Hepatocyte (in vitro differentiated cells): ENCODE measurements around the gene SLITRK6. TPM values are rescaled to one million over a fixed set of nuclear protein-coding genes. Genes with fewer than 3 reads are reported as not detected.
"Not testable (repeated sequence)": the region's sequence is repeated elsewhere in the genome, so short reads cannot be mapped to it uniquely, and the experiment has no call there.

Experiments used
- DNase-seq: peaks from one replicate; pipeline ENCODE4 v3.0.0-alpha.2; 2016; ENCODE audit warnings: low spot score
- H2AFZ ChIP-seq: fragments of 200-600 bp; sonication (generic); 2 replicates; pipeline ENCODE4 v1.6.0; 2016; ENCODE audit warnings: antibody characterized with exemption, mild to moderate bottlenecking
- H3K27ac ChIP-seq: fragments of 200-600 bp; sonication (generic); 2 replicates; pipeline ENCODE4 v1.5.1; 2016; ENCODE audit warnings: mild to moderate bottlenecking
- H3K27me3 ChIP-seq: fragments of 200-600 bp; sonication (generic); 2 replicates; pipeline ENCODE4 v1.6.1; 2016
- H3K36me3 ChIP-seq: fragments of 200-600 bp; sonication (generic); replicated peaks from 2 replicates; pipeline ENCODE4 v1.5.1; 2016; ENCODE audit warnings: low read depth; ENCODE audit not compliant: insufficient read depth
- H3K4me1 ChIP-seq: fragments of 200-600 bp; sonication (generic); 2 replicates; pipeline ENCODE4 v1.5.1; 2016; ENCODE audit warnings: mild to moderate bottlenecking, moderate library complexity; ENCODE audit not compliant: insufficient read depth
- H3K4me2 ChIP-seq: fragments of 200-600 bp; sonication (generic); 2 replicates; pipeline ENCODE4 v1.6.0; 2016
- H3K4me3 ChIP-seq: fragments of 200-600 bp; sonication (generic); 2 replicates; pipeline ENCODE4 v1.5.1; 2016; ENCODE audit warnings: mild to moderate bottlenecking
- H3K79me2 ChIP-seq: fragments of 200-600 bp; sonication (generic); 2 replicates; pipeline ENCODE4 v1.6.0; 2017; ENCODE audit warnings: mild to moderate bottlenecking
- H3K9me2 ChIP-seq: fragments of 200-600 bp; sonication (generic); replicated peaks from 2 replicates; pipeline ENCODE4 v1.6.0; 2017; ENCODE audit warnings: mild to moderate bottlenecking; ENCODE audit not compliant: insufficient read depth
- H3K9me3 ChIP-seq: fragments of 200-600 bp; sonication (generic); 2 replicates; pipeline ENCODE4 v1.5.1; 2016; ENCODE audit warnings: low read depth, mild to moderate bottlenecking
- H4K20me1 ChIP-seq: fragments of 200-600 bp; sonication (generic); 2 replicates; pipeline ENCODE4 v1.6.0; 2016; ENCODE audit warnings: mild to moderate bottlenecking; ENCODE audit not compliant: insufficient read depth, poor library complexity, severe bottlenecking
- EZH2 ChIP-seq: fragments of 200-600 bp; sonication (generic); IDR thresholded peaks from 2 replicates; pipeline ENCODE4 v1.6.1; 2016; ENCODE audit warnings: antibody characterized with exemption, mild to moderate bottlenecking, borderline replicate concordance
- EZH2phosphoT487 ChIP-seq: fragments of 200-600 bp; sonication (generic); IDR thresholded peaks from one replicate; pipeline ENCODE4 v1.6.1; 2018; ENCODE audit warnings: antibody characterized with exemption, mild to moderate bottlenecking, low read depth, moderate library complexity; ENCODE audit not compliant: unreplicated experiment, severe bottlenecking
- WGBS: methylation state at CpG from one replicate; pipeline ENCODE4 v1.1.6; 2016; ENCODE audit warnings: low lambda C conversion rate; ENCODE audit errors: missing lambda C conversion rate; 5-methylcytosine and 5-hydroxymethylcytosine counted together
- polyA plus RNA-seq: library from polyadenylated mRNA; unstranded; fragments of >200 nt; fragmentation: Nextera tagmentation; extraction: Ambion mirVana; gene quantifications from 2 replicates; pipeline ENCODE4 v1.2.1, GENCODE V29; 2016
- total RNA-seq: library from RNA; depleted of rRNA; stranded (reverse); fragments of >200 nt; gene quantifications from 2 replicates; pipeline ENCODE4 v1.2.3, GENCODE V29; 2014
- TF ChIP-seq, protein P1 (sequence below): fragments of 200-600 bp; sonication (generic); IDR thresholded peaks from 2 replicates; pipeline ENCODE4 v1.5.1; 2016; ENCODE audit warnings: antibody characterized with exemption, mild to moderate bottlenecking; ENCODE audit not compliant: poor library complexity

SLITRK6 gene
- total and polyA plus RNA-seq, 2 experiments from 2014 or later: 9.8 to 22.4 TPM

DNA sequence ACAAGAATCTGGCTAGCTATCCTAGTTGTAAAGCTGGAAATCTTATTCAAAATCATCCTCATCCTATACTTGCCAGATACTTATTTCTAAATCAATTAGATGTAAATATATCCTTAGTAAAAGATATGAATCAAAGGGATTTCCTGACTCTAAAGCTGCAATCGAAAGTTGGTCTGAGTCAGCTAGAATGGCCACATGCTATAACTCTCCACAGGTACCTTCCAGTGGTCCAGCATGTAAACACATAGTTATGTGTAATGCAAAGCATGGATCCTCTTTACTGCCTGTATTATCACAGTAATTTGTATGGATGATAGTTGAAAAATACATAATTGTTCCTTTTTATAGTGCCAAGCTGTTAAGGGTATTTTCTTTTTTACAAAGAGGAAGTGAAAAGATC is 27.4 kb downstream of the SLITRK6 start:
- 85% methylated on average over 1 of the region's 1 CpG for WGBS
- Histone ChIP-seq H3K27me3 (no peaks in the 10 kb centered on the region), H3K79me2 (no peaks in the 10 kb centered on the region), H3K4me1 (no peaks in the 10 kb centered on the region), H3K9me3 (no peaks in the 10 kb centered on the region), H4K20me1 (no peaks in the 10 kb centered on the region), H3K4me2 (no peak overlapping the region), H2AFZ (no peak overlapping the region), H3K27ac (no peak overlapping the region), H3K4me3 (no peak overlapping the region), H3K9me2 (no peaks in the 10 kb centered on the region), H3K36me3 (no peaks in the 10 kb centered on the region)
- DNase-seq: no peak
- TF ChIP-seq EZH2phosphoT487 (no peak), EZH2 (no peak)
- TF ChIP-seq, protein P1, sequence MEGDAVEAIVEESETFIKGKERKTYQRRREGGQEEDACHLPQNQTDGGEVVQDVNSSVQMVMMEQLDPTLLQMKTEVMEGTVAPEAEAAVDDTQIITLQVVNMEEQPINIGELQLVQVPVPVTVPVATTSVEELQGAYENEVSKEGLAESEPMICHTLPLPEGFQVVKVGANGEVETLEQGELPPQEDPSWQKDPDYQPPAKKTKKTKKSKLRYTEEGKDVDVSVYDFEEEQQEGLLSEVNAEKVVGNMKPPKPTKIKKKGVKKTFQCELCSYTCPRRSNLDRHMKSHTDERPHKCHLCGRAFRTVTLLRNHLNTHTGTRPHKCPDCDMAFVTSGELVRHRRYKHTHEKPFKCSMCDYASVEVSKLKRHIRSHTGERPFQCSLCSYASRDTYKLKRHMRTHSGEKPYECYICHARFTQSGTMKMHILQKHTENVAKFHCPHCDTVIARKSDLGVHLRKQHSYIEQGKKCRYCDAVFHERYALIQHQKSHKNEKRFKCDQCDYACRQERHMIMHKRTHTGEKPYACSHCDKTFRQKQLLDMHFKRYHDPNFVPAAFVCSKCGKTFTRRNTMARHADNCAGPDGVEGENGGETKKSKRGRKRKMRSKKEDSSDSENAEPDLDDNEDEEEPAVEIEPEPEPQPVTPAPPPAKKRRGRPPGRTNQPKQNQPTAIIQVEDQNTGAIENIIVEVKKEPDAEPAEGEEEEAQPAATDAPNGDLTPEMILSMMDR: no peak

GRCh38 chr13:85768946-85769345 is 30.3 kb downstream of the SLITRK6 start:
- no peaks in the 10 kb centered on the region for H3K4me1 ChIP-seq

GRCh38 chr13:85755123-85755522 is 44.1 kb downstream of the SLITRK6 start:
- no peaks in the 10 kb centered on the region for H3K9me3 ChIP-seq
- H3K27ac ChIP-seq: no peak overlapping the region
- no peaks in the 10 kb centered on the region for H3K9me2 ChIP-seq
- H3K4me1 ChIP-seq: no peaks in the 10 kb centered on the region
- no peaks in the 10 kb centered on the region for H3K36me3 ChIP-seq
- H3K79me2 ChIP-seq: no peaks in the 10 kb centered on the region
- WGBS: 90% methylated on average over 2 of the region's 2 CpGs
- H3K27me3 ChIP-seq: no peaks in the 10 kb centered on the region
- H4K20me1 ChIP-seq: no peaks in the 10 kb centered on the region
- no peak for DNase-seq
- H2AFZ ChIP-seq: no peak overlapping the region
- no peak for TF ChIP-seq EZH2phosphoT487
- no peak for TF ChIP-seq EZH2
- TF ChIP-seq, protein P1: no peak
- no peak overlapping the region for H3K4me2 ChIP-seq
- H3K4me3 ChIP-seq: no peak overlapping the region

More at GRCh38 chr13:85768946-85769345, 30.3 kb downstream of the SLITRK6 start:
- no peaks in the 10 kb centered on the region for H3K9me3 ChIP-seq
- no peak overlapping the region for H2AFZ ChIP-seq
- H3K4me3 ChIP-seq: no peak overlapping the region
- no peaks in the 10 kb centered on the region for H3K9me2 ChIP-seq
- H3K36me3 ChIP-seq: no peaks in the 10 kb centered on the region
- H4K20me1 ChIP-seq: no peaks in the 10 kb centered on the region
- H3K27ac ChIP-seq: no peak overlapping the region
- no peaks in the 10 kb centered on the region for H3K27me3 ChIP-seq
- TF ChIP-seq EZH2phosphoT487 (no peak), EZH2 (no peak)
- TF ChIP-seq, protein P1: no peak
- no peak for DNase-seq
- no peaks in the 10 kb centered on the region for H3K79me2 ChIP-seq
- no peak overlapping the region for H3K4me2 ChIP-seq

- not testable (repeated sequence) for H4K20me1 ChIP-seq, H3K27me3 ChIP-seq, H3K79me2 ChIP-seq, H3K27ac ChIP-seq, H3K4me1 ChIP-seq, H3K9me3 ChIP-seq, H3K36me3 ChIP-seq, H3K4me2 ChIP-seq, H2AFZ ChIP-seq, DNase-seq, H3K9me2 ChIP-seq, H3K4me3 ChIP-seq
- WGBS: 75% methylated on average over 11 of the region's 11 CpGs
Observed at GRCh38 chr13:85743201-85743770, 55.9 kb downstream of the SLITRK6 start.
